Activated CD4-positive, alpha-beta T cell treated with anti-CD3 and anti-CD28 coated beads for 36 hours (primary cell): Measurements from ENCODE around the gene HS6ST1. TPM values are rescaled to one million over a fixed set of nuclear protein-coding genes. Genes with fewer than 3 reads are reported as not detected.
"Not testable (repeated sequence)": the region's sequence is repeated elsewhere in the genome, so short reads cannot be mapped to it uniquely, and the experiment has no call there.

ENCODE experiments used
- ATAC-seq: fragments of 200-7000 bp; cut with Tn5 transposase; one replicate; pipeline ENCODE4 v1.10.0; 2021; ENCODE audit warnings: mild to moderate bottlenecking, moderate library complexity
- CTCF ChIA-PET: fragments of 350-600 bp; sonication (Branson Sonifier 250); formaldehyde crosslinking; loops from one replicate; lab custom pipeline; 2021; ENCODE audit warnings: antibody characterized with exemption; lab: Charles Lee
- POLR2A ChIA-PET: fragments of 350-600 bp; sonication (Branson Sonifier 250); formaldehyde crosslinking; loops from one replicate; lab custom pipeline; 2021; ENCODE audit warnings: antibody characterized with exemption, inconsistent platforms; lab: Charles Lee
- DNase-seq: peaks from one replicate; pipeline ENCODE4 v3.0.0-alpha.2; 2020
- H3K27ac Mint-ChIP-seq: one replicate; pipeline ENCODE4 v1.8.0; 2021; ENCODE audit warnings: mixed read lengths
- H3K27me3 Mint-ChIP-seq: one replicate; pipeline ENCODE4 v1.8.0; 2021; ENCODE audit warnings: mixed read lengths
- H3K36me3 Mint-ChIP-seq: one replicate; pipeline ENCODE4 v1.8.0; 2021; ENCODE audit warnings: low read depth, mixed read lengths
- H3K4me1 Mint-ChIP-seq: one replicate; pipeline ENCODE4 v1.8.0; 2021; ENCODE audit warnings: mixed read lengths
- H3K4me3 Mint-ChIP-seq: one replicate; pipeline ENCODE4 v1.8.0; 2021; ENCODE audit warnings: mild to moderate bottlenecking, moderate library complexity, mixed read lengths
- H3K9me3 Mint-ChIP-seq: one replicate; pipeline ENCODE4 v1.8.0; 2021; ENCODE audit warnings: low read depth, mixed read lengths
- intact Hi-C, 2 experiments: fragments of 100-400 bp; cut with DNase I in 1 of 2; cut with micrococcal nuclease in 1 of 2; formaldehyde crosslinking; loops; one replicate each; pipeline versions ENCODE4 v1.14.2 to v1.15.1; 2022 to 2024; cut with DNase I, micrococcal nuclease
- total RNA-seq, 2 experiments: library from RNA; stranded (reverse); gene quantifications; one replicate each; pipeline ENCODE4 v1.2.3, GENCODE V29; 2021

HS6ST1 gene
- total RNA-seq, 2 experiments from 2014 or later, result 12.8 to 13.8 TPM

GRCh38 chr2:128267197-128267596 lies 51.5 kb downstream of the HS6ST1 start:
- H3K4me1 Mint-ChIP-seq, CTCF ChIA-PET, DNase-seq, H3K27me3 Mint-ChIP-seq, intact Hi-C loops, ATAC-seq, H3K4me3 Mint-ChIP-seq, POLR2A ChIA-PET, H3K9me3 Mint-ChIP-seq, H3K36me3 Mint-ChIP-seq, H3K27ac Mint-ChIP-seq: not testable (repeated sequence)

- H3K27me3 Mint-ChIP-seq, H3K4me1 Mint-ChIP-seq, H3K9me3 Mint-ChIP-seq, ATAC-seq, intact Hi-C loops, CTCF ChIA-PET, H3K4me3 Mint-ChIP-seq, H3K27ac Mint-ChIP-seq, POLR2A ChIA-PET, DNase-seq, H3K36me3 Mint-ChIP-seq: not testable (repeated sequence)
Observed at GRCh38 chr2:128266463-128266862, 52.2 kb downstream of the HS6ST1 start.

- H3K27ac Mint-ChIP-seq, CTCF ChIA-PET, ATAC-seq, H3K36me3 Mint-ChIP-seq, DNase-seq, H3K4me3 Mint-ChIP-seq, POLR2A ChIA-PET, H3K27me3 Mint-ChIP-seq, intact Hi-C loops, H3K4me1 Mint-ChIP-seq, H3K9me3 Mint-ChIP-seq: not testable (repeated sequence)
Observed at GRCh38 chr2:128265608-128265993, 53.1 kb downstream of the HS6ST1 start.

- DNase-seq (no peak), ATAC-seq (no peak)
- intact Hi-C loops, result no loop called here
- Mint-ChIP-seq H3K27me3 (no peaks in the 10 kb centered on the region), H3K36me3 (peaks cover 1% of the 10 kb centered on the region), H3K27ac (no peak overlapping the region), H3K4me3 (no peak overlapping the region), H3K4me1 (no peaks in the 10 kb centered on the region), H3K9me3 (no peaks in the 10 kb centered on the region)
- POLR2A ChIA-PET, result no interaction called here
- CTCF ChIA-PET, result interaction anchor here (0.6 kb wide), 1 partner anchor 378 kb away, joined by 3 read pairs; no protein-coding TSS in a partner anchor
Observed at GRCh38 chr2:128264881-128265607, 53.6 kb downstream of the HS6ST1 start.

- ChIA-PET POLR2A (no interaction called here), CTCF (no interaction called here)
- H3K9me3 Mint-ChIP-seq, result no peaks in the 10 kb centered on the region
- H3K36me3 Mint-ChIP-seq, result peaks cover 1% of the 10 kb centered on the region
- ATAC-seq (no peak), DNase-seq (no peak)
- no peak overlapping the region for H3K4me3 Mint-ChIP-seq
- H3K27ac Mint-ChIP-seq, result no peak overlapping the region
- H3K4me1 Mint-ChIP-seq, result no peaks in the 10 kb centered on the region
- H3K27me3 Mint-ChIP-seq, result no peaks in the 10 kb centered on the region
- intact Hi-C loops, result no loop called here
Observed at GRCh38 chr2:128263902-128264331, 54.8 kb downstream of the HS6ST1 start.

GRCh38 chr2:128262315-128263253 lies 56.1 kb downstream of the HS6ST1 start:
- no peaks in the 10 kb centered on the region for H3K36me3 Mint-ChIP-seq
- intact Hi-C loops, result no loop called here
- H3K4me3 Mint-ChIP-seq, result no peak overlapping the region
- ATAC-seq, result no peak
- ChIA-PET CTCF (no interaction called here), POLR2A (no interaction called here)
- no peaks in the 10 kb centered on the region for H3K9me3 Mint-ChIP-seq
- no peaks in the 10 kb centered on the region for H3K4me1 Mint-ChIP-seq
- DNase-seq, result no peak
- no peak overlapping the region for H3K27ac Mint-ChIP-seq
- no peaks in the 10 kb centered on the region for H3K27me3 Mint-ChIP-seq

- POLR2A ChIA-PET, result no interaction called here
- no peak overlapping the region for H3K27ac Mint-ChIP-seq
- H3K36me3 Mint-ChIP-seq, result no peaks in the 10 kb centered on the region
- DNase-seq (no peak), ATAC-seq (no peak)
- H3K9me3 Mint-ChIP-seq, result no peaks in the 10 kb centered on the region
- CTCF ChIA-PET, result interaction anchor here (0.5 kb wide), 1 partner anchor 270 kb away, joined by 3 read pairs; no protein-coding TSS in a partner anchor
- H3K4me1 Mint-ChIP-seq, result no peaks in the 10 kb centered on the region
- intact Hi-C loops, result no loop called here
- H3K27me3 Mint-ChIP-seq, result no peaks in the 10 kb centered on the region
- H3K4me3 Mint-ChIP-seq, result no peak overlapping the region
Observed at GRCh38 chr2:128261245-128262128, 57.2 kb downstream of the HS6ST1 start.

- Mint-ChIP-seq H3K27ac (no peak overlapping the region), H3K36me3 (no peaks in the 10 kb centered on the region), H3K4me3 (no peak overlapping the region), H3K27me3 (no peaks in the 10 kb centered on the region), H3K9me3 (no peaks in the 10 kb centered on the region), H3K4me1 (no peaks in the 10 kb centered on the region)
- intact Hi-C loops, result no loop called here
- CTCF ChIA-PET, result interaction anchor here (0.5 kb wide), 1 partner anchor 271 kb away, joined by 3 read pairs; no protein-coding TSS in a partner anchor
- ATAC-seq (no peak), DNase-seq (no peak)
- POLR2A ChIA-PET, result interaction anchor here (0.6 kb wide), 1 partner anchor 410 kb away, joined by 6 read pairs; no protein-coding TSS in a partner anchor
Observed at GRCh38 chr2:128260239-128261138, 58.2 kb downstream of the HS6ST1 start.

GRCh38 chr2:128259585-128259984 lies 59.1 kb downstream of the HS6ST1 start:
- DNase-seq, result no peak
- CTCF ChIA-PET, result no interaction called here
- Mint-ChIP-seq H3K27me3 (no peaks in the 10 kb centered on the region), H3K4me3 (no peak overlapping the region), H3K27ac (no peak overlapping the region), H3K9me3 (no peaks in the 10 kb centered on the region), H3K4me1 (no peaks in the 10 kb centered on the region), H3K36me3 (no peaks in the 10 kb centered on the region)
- intact Hi-C loops, result no loop called here
- ATAC-seq, result no peak
- POLR2A ChIA-PET, result no interaction called here

GRCh38 chr2:128258218-128258617 lies 60.5 kb downstream of the HS6ST1 start:
- POLR2A ChIA-PET, result no interaction called here
- intact Hi-C loops, result no loop called here
- H3K36me3 Mint-ChIP-seq, result no peaks in the 10 kb centered on the region
- no peak overlapping the region for H3K4me3 Mint-ChIP-seq
- H3K9me3 Mint-ChIP-seq, result no peaks in the 10 kb centered on the region
- DNase-seq (no peak), ATAC-seq (no peak)
- no peaks in the 10 kb centered on the region for H3K27me3 Mint-ChIP-seq
- CTCF ChIA-PET, result no interaction called here
- no peaks in the 10 kb centered on the region for H3K4me1 Mint-ChIP-seq
- no peak overlapping the region for H3K27ac Mint-ChIP-seq
